ENCODE results near the gene BRD1.

DNA sequence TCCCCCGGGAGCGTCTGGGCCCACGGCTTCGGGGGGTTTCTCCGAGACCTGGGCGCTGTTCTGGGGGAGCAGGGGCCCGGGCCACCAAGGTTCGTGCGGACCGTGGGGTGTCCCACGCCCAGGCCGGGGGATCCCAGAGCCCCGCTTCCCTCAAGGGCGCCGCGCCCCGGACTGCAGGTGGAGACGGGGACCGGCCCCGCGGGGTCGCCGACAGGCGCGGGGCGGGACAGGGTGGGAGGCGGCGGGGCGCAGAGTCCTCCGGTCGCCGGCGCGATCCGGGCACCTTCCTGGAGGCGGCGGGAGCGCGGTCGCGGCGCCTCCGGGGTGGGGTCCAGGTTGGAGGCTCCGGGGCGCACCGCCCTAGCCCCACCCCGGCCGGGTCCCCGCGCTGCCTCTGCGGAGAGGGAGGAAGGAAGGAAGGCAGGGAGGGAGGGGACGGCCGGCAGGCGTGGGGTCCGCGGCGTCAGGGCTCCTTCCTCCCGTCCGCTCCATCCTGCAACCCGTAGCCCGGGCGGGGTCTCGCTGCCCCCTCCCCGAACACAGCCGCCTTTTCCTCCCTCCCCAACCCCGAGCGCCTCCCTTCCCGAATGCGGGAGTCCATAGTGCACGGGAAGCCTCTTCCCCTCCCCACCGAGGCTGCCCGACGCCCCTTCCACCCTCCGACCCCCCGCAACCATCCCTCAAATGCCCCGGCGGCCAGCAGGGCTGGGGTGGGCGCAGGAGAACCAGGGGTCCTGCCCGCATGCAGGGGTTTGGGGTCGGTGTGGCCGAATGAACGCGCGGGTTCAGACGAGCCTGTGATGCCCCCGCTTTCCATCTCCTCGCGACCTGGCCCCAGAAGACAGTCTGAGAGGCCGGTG, 21.7 kb upstream of the BRD1 start:
- TF ChIP-seq, protein P1, sequence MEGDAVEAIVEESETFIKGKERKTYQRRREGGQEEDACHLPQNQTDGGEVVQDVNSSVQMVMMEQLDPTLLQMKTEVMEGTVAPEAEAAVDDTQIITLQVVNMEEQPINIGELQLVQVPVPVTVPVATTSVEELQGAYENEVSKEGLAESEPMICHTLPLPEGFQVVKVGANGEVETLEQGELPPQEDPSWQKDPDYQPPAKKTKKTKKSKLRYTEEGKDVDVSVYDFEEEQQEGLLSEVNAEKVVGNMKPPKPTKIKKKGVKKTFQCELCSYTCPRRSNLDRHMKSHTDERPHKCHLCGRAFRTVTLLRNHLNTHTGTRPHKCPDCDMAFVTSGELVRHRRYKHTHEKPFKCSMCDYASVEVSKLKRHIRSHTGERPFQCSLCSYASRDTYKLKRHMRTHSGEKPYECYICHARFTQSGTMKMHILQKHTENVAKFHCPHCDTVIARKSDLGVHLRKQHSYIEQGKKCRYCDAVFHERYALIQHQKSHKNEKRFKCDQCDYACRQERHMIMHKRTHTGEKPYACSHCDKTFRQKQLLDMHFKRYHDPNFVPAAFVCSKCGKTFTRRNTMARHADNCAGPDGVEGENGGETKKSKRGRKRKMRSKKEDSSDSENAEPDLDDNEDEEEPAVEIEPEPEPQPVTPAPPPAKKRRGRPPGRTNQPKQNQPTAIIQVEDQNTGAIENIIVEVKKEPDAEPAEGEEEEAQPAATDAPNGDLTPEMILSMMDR (IDR thresholded peaks at IDR 0.05), result no peak
- TF ChIP-seq ZFX (IDR thresholded peaks at IDR 0.05; ENCODE audit: borderline replicate concordance), result no peak

Data from 22Rv1 (cell line).